A673 (cell line): ENCODE measurements around the gene RLBP1.

Source experiments
- CTCF ChIP-seq: fragments of 300-800, 200-600 bp; sonication (generic); conservative IDR thresholded peaks from 2 replicates; pipeline ENCODE4 v1.5.1; 2017; ENCODE audit warnings: low read depth, mild to moderate bottlenecking, antibody characterized with exemption, low read length, moderate library complexity, mixed read lengths
- EZH2 ChIP-seq: fragments of 200-600 bp; sonication (generic); IDR thresholded peaks from 2 replicates; pipeline ENCODE4 v1.6.1; 2017; ENCODE audit warnings: borderline replicate concordance, low read depth, mild to moderate bottlenecking, mixed read lengths, antibody characterized with exemption, low read length; ENCODE audit not compliant: poor library complexity, severe bottlenecking

DNA sequence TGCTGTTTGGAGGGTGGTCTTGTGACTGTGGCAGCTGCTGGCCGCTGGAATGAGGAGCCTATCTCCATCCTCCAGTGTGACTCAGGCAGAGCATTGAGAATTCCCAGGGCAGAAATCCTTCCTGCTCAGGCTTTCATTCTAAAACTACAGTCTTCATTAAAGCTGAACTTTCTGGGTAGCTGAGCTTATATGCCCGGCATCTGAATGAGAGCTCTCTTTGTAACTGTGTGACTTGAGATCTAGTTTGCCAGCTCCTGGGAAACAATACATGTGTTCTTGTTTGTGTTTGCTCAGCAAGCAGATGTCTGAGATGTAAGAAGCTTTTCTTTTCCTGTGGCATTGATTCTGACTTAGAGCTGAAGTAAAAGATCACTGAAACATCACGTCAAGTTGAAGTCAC lies 22.4 kb downstream of the RLBP1 start:
- TF ChIP-seq CTCF (no peak), EZH2 (no peak)
